PC-9 (cell line): Measurements from ENCODE around the gene PDE4C. TPM values are rescaled to one million over a fixed set of nuclear protein-coding genes. Genes with fewer than 3 reads are reported as not detected.

ENCODE experiments used
- BruUV-seq: library from RNA; stranded (reverse); fragments of 400-500 nt; replicated peaks from 2 replicates; lab custom pipeline; 2021; lab: Mats Ljungman, UMichigan
- CTCF ChIA-PET: fragments of 300-600 bp; sonication (Branson Sonifier 250); formaldehyde crosslinking; loops from one replicate; lab custom pipeline; 2022; ENCODE audit warnings: antibody characterized with exemption; lab: Charles Lee
- POLR2A ChIA-PET: fragments of 300-600 bp; sonication (Branson Sonifier 250); formaldehyde crosslinking; loops from one replicate; lab custom pipeline; 2022; ENCODE audit warnings: antibody characterized with exemption; ENCODE audit not compliant: unreplicated experiment; lab: Charles Lee
- DNase-seq, 2 experiments: peaks; one replicate each; pipeline versions ENCODE4 v3.0.0 to v3.0.0-alpha.2; 2015 to 2022; ENCODE audit warnings: mixed read lengths in 1 of 2
- H2AFZ ChIP-seq: fragments of 200-600 bp; sonication (generic); 2 replicates; pipeline ENCODE4 v1.8.1; 2017; ENCODE audit warnings: antibody characterized with exemption
- H3F3A ChIP-seq: fragments of 200-600 bp; sonication (generic); 2 replicates; pipeline ENCODE4 v1.8.1; 2017; ENCODE audit warnings: antibody characterized with exemption, mild to moderate bottlenecking, low read depth; ENCODE audit not compliant: insufficient read depth
- H3K27ac ChIP-seq: fragments of 200-600 bp; sonication (generic); 2 replicates; pipeline ENCODE4 v1.6.1; 2016; ENCODE audit warnings: mixed run types
- H3K27me3 ChIP-seq: fragments of 200-600 bp; sonication (generic); 2 replicates; pipeline ENCODE4 v1.6.1; 2016; ENCODE audit warnings: low read depth, mixed run types; ENCODE audit not compliant: insufficient read depth
- H3K36me3 ChIP-seq: fragments of 200-600 bp; sonication (generic); 2 replicates; pipeline ENCODE4 v1.6.1; 2016; ENCODE audit warnings: low read depth, mixed run types
- H3K4me1 ChIP-seq: fragments of 200-600 bp; sonication (generic); replicated peaks from 2 replicates; pipeline ENCODE4 v1.6.1; 2016; ENCODE audit warnings: mixed run types; ENCODE audit not compliant: insufficient read depth
- H3K4me2 ChIP-seq: fragments of 200-600 bp; sonication (generic); 2 replicates; pipeline ENCODE4 v1.6.1; 2017; ENCODE audit warnings: mixed run types
- H3K4me3 ChIP-seq: fragments of 200-600 bp; sonication (generic); 2 replicates; pipeline ENCODE4 v1.6.1; 2016; ENCODE audit warnings: mixed run types
- H3K79me2 ChIP-seq: fragments of 200-600 bp; sonication (generic); 2 replicates; pipeline ENCODE4 v1.6.1; 2017; ENCODE audit warnings: low read depth, mixed run types
- H3K9me2 ChIP-seq: fragments of 200-600 bp; sonication (generic); 2 replicates; pipeline ENCODE4 v1.8.1; 2017; ENCODE audit warnings: mild to moderate bottlenecking; ENCODE audit not compliant: insufficient read depth
- H3K9me3 ChIP-seq: fragments of 200-600 bp; sonication (generic); 2 replicates; pipeline ENCODE4 v1.8.1; 2016; ENCODE audit warnings: low read depth; ENCODE audit not compliant: insufficient read depth
- H4K20me1 ChIP-seq: fragments of 200-600 bp; sonication (generic); 2 replicates; pipeline ENCODE4 v1.8.1; 2017; ENCODE audit not compliant: insufficient read depth
- CTCF ChIP-seq: fragments of 200-600 bp; sonication (generic); conservative IDR thresholded peaks from 2 replicates; pipeline ENCODE4 v1.6.1; 2017; ENCODE audit warnings: mixed run types, antibody characterized with exemption, mild to moderate bottlenecking, moderate library complexity
- EZH2 ChIP-seq: fragments of 200-600 bp; sonication (generic); IDR thresholded peaks from 2 replicates; pipeline ENCODE4 v1.8.0; 2017; ENCODE audit warnings: antibody characterized with exemption, low read depth
- intact Hi-C: fragments of 100-400 bp; cut with micrococcal nuclease; formaldehyde crosslinking; loops from one replicate; pipeline ENCODE4 v1.10.0; 2022; ENCODE audit not compliant: unreplicated experiment
- total RNA-seq: library from RNA; stranded (reverse); gene quantifications from 2 replicates; pipeline ENCODE4 v1.2.3, GENCODE V29; 2021

The PDE4C gene
- total RNA-seq, 1 experiment from 2014 or later: 2.2 TPM

GRCh38 chr19:18264971-18265540 is 38.8 kb upstream of the PDE4C start:
- Histone ChIP-seq H3K4me3 (no peak overlapping the region), H3K79me2 (no peaks in the 10 kb centered on the region), H3K36me3 (no peaks in the 10 kb centered on the region), H3K9me3 (no peaks in the 10 kb centered on the region), H3K9me2 (no peaks in the 10 kb centered on the region), H3K27ac (no peak overlapping the region), H3K4me1 (no peaks in the 10 kb centered on the region), H2AFZ (no peak overlapping the region), H3K4me2 (no peak overlapping the region), H3K27me3 (no peaks in the 10 kb centered on the region), H3F3A (peaks cover 8% of the 10 kb centered on the region), H4K20me1 (no peaks in the 10 kb centered on the region)
- ChIA-PET CTCF (no interaction called here), POLR2A (no interaction called here)
- TF ChIP-seq CTCF (no peak), EZH2 (no peak)
- intact Hi-C loops: no loop called here
- no peak for DNase-seq
- BruUV-seq: no TSS peak

- no peak overlapping the region for H2AFZ ChIP-seq
Measured at GRCh38 chr19:18264137-18264854, 38.1 kb upstream of the PDE4C start.

More at GRCh38 chr19:18264137-18264854, 38.1 kb upstream of the PDE4C start:
- intact Hi-C loops: no loop called here
- DNase-seq: no peak
- Histone ChIP-seq H3K4me1 (no peaks in the 10 kb centered on the region), H3F3A (no peaks in the 10 kb centered on the region; the same call in 1 of the 2 replicates), H3K4me2 (no peak overlapping the region), H3K4me3 (no peak overlapping the region), H3K79me2 (no peaks in the 10 kb centered on the region), H4K20me1 (no peaks in the 10 kb centered on the region), H3K27me3 (no peaks in the 10 kb centered on the region), H3K36me3 (no peaks in the 10 kb centered on the region), H3K27ac (no peak overlapping the region), H3K9me2 (no peaks in the 10 kb centered on the region), H3K9me3 (no peaks in the 10 kb centered on the region)
- ChIA-PET POLR2A (no interaction called here), CTCF (no interaction called here)
- no peak for TF ChIP-seq EZH2
- TF ChIP-seq CTCF: no peak
- BruUV-seq: no TSS peak
